T follicular helper cell (primary cell): ENCODE measurements around the gene RIOK2.
"Not testable (repeated sequence)": the region's sequence is repeated elsewhere in the genome, so short reads cannot be mapped to it uniquely, and the experiment has no call there.

Experiments
- DNase-seq: peaks from one replicate; pipeline ENCODE4 v3.0.0-alpha.2; 2020; ENCODE audit warnings: low read depth
- total RNA-seq, 2 experiments: gene quantifications; one replicate each; lab custom pipeline; 2026; lab: John Stamatoyannopoulos, UW

Gene RIOK2
- total RNA-seq: 52.1 to 103 reads per million in 2 experiments

GRCh38 chr5:97183100-97183929 is at the start of gene RIOK2:
TSS of gene RIOK2 (minus strand) at chr5:97183247. CDS start at chr5:97183191, 56 bp downstream.
- peak; percentile 80 for DNase-seq

DNA sequence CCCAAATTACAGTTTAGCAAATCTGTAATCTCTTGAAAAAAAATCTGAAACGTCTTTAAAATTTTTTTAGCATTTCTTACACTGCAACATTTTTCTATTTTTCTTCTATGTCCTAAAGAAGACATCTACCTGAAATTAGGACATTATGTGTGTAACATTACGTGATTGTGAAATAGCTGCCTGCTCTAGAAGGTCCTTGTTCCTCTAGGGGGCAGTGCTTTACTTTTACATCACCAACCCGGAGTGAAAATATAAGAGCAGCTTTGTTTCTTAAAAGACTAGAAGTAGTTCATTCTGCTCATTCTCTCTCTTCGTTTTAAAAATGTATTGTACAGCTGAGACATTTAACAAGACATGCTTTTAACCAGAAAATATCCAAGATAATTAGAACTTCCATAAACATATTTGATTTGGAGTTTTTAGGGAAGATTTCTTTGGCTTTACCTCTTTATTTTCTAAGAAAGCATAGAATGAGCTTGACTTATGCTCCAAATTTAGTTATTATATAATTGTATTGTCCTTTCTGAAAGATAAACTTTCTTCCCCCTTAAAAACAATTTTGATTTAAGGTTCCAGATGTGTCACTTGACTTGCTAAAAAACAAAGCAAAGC is 48.1 kb upstream of the RIOK2 start:
- DNase-seq: no peak

DNA sequence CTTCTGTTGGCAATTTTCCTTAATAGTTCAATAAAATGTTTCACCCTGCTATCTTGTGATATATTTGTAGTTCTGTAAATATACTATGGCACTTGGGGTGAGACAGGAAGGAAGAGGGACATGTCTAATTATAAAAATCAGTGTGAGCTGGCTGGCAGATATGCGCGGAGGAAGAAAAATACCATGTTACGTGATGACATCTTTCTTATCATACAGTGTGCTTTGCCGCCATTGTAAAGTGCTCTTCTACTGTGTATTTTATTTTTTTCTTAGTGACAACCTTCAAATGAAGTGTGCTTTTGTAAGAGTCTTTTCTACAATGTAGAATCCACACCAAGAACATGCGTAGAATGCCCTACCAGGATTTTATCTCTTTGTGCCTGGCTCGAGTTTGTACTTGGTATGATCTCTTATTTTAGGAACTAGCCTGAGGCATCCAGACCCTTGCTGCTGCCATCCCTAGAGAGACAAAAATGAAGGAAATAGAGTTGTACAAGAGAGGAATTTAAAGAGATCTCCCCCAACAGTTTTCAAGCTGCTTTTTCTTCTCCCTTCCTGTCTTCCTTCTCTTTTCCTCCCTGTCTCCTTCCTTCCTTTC is 46.7 kb upstream of the RIOK2 start:
- DNase-seq: no peak

DNA sequence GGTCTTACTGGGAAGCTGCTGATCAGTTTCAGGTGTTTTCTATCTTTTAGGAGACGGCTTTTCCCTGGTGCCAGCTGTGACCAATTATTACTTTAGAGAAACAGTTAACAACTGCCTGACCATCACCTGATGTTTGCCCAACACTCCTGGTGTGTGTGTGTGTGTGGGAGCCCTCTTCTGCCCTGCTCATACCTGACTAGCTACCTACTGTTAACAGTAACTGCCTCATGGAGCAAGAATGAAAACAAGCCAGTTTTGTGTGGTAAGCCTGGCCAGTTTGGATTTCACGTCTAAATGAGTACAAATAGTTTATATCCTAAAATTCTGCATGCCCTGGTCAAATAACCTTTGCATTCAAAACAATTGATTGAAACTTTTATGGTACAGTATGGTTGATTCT is 46.1 kb upstream of the RIOK2 start:
- DNase-seq: no peak

- DNase-seq: no peak
These were observed 42.2 kb upstream of the RIOK2 start for GRCh38 chr5:97225222-97225621.

GRCh38 chr5:97224112-97224750 is 41.2 kb upstream of the RIOK2 start:
- DNase-seq: no peak

- DNase-seq: no peak
These were observed 40.5 kb upstream of the RIOK2 start for GRCh38 chr5:97223596-97223995.

DNA sequence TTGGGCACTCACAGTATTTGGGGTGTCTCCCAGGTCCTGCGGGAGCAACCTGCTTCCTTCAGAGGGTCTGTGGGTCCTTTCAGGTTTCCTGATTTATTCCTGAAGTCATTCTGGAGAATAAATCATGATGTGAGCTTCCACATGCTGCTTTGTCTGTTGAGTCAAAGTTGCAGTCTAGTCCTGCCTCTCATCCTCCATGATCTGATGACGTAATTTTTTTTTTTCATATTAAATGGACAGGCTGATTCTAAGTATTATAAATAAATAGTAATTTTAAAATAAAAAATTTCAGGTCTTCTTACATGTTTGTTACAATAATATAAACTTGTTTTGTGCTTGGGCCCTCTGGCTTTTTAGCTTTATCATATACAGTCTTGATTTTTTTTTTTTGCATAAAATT is 26.3 kb upstream of the RIOK2 start:
- no peak for DNase-seq

DNA sequence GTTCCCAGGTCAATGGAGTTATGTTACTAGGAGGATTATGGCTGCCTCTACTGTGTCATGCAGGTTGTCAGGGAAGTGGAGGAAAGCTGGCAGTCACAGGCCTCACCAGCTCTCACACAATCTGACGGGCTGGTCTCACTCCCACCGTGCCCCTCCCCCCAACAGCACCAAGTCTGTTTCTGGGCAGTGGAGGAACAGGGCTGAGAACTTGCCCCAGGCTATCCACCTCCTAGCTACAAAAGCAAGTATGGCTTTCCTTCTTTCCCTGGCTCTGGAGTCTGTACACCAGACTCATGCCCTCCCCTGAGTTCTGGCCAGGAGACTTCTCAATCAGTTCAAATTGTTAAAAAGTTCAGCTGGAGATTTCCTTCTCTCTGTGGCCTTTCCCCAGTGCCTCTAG is 25.7 kb upstream of the RIOK2 start:
- DNase-seq: no peak

DNA sequence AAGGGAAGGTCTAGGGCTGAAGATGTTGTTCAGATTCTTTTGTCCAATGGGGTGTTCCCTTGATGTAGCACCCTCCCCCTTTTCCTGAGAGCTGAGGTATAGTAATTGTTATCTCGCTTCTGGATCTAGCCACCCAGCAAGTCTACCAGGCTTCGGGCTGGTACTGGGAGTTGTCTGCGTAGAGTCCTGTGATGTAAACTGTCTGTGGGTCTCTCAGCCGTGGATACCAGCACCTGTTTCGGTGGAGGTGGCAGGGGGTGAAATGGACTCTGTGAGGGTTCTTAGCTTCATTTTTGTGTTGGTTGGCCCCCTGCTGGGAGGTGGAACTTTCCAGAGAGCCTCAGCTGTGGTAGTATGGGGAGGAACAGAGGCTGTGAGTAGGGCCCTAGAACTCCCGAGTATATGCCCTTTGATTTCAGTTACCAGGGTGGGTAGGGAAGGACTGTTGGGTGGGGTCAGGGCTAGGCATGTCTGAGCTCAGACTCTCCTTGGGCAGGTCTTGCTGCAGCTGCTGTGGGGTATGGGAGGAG is 25.2 kb upstream of the RIOK2 start:
- DNase-seq: no peak

GRCh38 chr5:97194366-97194765 is 11.3 kb upstream of the RIOK2 start:
- no peak for DNase-seq

GRCh38 chr5:97193355-97193688 is 10.3 kb upstream of the RIOK2 start:
- no peak for DNase-seq

GRCh38 chr5:97192580-97193354 is 9.7 kb upstream of the RIOK2 start:
- DNase-seq: no peak

DNA sequence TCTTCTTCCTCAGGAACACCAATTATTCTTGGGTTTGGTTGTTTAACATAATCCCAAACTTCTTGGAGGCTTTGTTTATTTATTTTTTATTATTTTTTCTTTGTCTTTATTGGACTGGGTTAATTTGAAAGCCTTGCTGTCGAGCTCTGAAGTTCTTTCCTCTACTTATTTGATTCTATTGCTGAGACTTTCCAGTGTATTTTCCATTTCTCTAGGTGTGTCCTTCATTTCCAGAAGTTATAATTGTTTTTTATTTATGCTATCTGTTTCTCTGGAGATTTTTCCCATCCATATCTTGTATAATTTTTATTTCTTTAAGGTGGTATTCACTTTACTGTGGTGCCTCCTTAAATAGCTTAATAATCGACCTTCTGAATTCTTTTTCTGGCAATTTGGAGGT is 8.8 kb upstream of the RIOK2 start:
- no peak for DNase-seq

DNA sequence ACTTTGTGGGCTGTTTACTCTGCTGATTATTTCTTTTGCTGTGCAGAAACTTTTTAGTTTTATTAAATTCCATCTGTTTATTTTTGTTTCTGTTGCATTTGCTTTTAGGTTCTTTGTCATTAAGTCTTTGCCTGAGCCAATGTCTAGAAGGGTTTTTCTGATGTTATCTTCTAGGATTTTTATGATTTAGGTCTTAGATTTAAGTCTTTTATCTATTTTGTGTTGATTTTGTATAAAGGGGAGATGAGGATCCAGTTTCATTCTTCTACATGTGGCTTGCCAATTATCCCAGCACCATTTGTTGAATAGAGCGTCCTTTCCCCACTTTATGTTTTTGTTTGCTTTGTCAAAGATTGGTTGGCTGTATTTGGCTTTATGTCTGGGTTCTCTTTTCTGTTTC is 6.5 kb upstream of the RIOK2 start:
- not testable (repeated sequence) for DNase-seq

GRCh38 chr5:97183930-97184213 is 825 bp upstream of the RIOK2 start:
- DNase-seq: no peak

DNA sequence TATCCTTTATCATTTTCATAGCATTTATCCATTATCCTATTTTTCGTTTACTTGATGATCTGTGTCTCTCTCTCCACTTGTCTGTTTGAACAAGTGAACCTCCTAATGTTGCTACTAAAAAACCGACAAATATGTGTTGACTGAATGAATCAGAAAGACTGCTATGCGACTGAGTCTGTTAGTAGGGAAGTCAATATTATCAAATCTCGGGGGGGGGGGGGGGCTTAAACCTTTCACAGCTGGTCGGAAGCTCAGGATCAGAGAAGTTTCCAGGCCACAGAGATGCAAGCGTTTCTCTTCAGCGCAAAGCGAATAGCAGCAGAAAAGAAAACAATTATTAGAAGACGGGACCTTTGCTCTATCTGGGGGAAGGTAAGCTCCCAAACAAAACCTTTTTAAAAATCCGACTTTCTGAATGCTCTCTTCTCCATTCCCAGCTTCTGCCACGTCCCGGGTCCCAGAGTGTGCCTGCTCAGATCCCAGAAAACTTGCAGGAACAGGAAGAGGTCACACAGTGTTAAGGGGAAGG is 412 bp downstream of the RIOK2 start:
- no peak for DNase-seq

- no peak for DNase-seq
These were observed 1.0 kb downstream of the RIOK2 start for GRCh38 chr5:97181856-97182545.

DNA sequence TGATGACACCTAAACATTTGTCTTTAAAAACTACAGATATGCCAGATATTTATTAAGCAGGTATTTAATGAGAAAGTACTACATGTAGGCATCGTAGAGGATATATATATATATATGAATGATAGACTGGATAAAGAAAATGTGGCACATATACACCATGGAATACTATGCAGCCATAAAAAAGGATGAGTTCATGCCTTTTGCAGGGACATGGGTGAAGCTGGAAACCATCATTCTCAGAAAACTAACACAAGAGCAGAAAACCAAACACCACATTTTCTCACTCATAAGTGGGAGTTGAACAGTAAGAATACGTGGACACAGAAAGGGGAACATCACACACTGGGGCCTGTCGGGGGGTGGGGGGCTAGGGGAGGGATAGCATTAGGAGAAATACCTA is 3.6 kb downstream of the RIOK2 start:
- DNase-seq: not testable (repeated sequence)

DNA sequence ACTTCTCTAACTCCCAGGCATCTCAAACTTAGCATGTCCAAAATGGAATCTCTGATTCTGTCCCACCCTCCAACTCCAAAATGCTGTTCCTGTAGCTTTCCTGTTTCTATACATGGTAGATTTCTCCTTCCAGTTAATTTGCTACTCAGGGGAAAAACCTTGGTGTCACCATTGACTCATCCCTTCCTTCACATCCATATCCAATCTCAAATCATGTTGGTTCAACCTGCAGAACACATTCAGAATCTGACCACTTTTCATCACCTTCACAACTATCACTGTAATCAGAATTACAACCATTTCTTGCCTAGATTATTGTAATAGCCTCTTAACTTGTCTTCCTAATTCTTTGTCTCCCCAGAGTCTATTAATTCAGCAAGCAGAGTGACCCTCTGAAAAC is 10.8 kb downstream of the RIOK2 start:
- DNase-seq: no peak

DNA sequence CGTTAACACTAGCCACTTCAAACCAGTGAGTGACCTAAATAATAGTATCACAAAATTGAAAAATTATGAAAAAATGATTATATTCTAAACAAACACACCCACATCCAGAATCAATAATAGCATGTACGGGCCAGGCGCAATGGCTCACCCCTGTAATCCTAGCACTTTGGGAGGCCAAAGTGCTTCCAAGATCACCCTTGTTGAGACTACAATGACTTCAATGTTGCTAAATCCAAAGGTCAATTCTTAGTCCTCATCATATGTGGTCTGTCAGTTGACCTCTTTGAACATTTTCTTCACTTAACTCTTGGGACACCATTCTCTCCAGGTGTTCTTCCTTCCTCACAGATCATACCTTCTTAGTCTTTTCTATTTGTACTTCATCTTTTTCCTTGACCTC is 11.3 kb downstream of the RIOK2 start:
- no peak for DNase-seq
